Measurements from ENCODE around the gene TCHH. TPM values are rescaled to one million over a fixed set of nuclear protein-coding genes. Genes with fewer than 3 reads are reported as not detected.

The TCHH gene
- total RNA-seq, 1 donor from 2014 or later = not detected

DNA sequence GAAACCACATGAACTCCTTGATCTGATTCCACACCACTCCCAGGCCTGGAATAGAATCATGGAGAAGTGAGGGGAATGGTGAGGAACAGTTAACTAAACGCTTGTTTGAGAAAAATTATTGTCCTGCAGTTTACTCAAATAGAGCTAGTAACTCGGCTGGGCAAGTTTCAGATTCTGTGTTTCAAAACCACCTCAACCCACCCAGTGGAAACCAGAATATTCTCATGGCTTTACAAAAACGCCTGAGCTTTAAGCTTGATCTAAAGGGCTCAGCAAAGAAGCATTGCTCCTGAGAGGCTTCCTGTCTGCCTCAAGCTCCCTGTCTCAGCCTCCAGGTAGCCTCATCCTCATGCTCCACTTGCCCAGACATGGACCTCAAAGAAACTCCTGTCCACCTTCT is 42.9 kb downstream of the TCHH start:
- intact Hi-C loops (cut with micrococcal nuclease) = no loop called here
- Histone ChIP-seq H3K4me1 (no peaks in the 10 kb centered on the region), H3K27ac (replicated peaks) (no peak overlapping the region), H3K4me3 (no peak overlapping the region), H3K36me3 (no peaks in the 10 kb centered on the region), H3K9me3 (replicated peaks) (no peaks in the 10 kb centered on the region), H3K27me3 (ENCODE audit: low read depth) (peaks cover 74% of the 10 kb centered on the region)
- TF ChIP-seq, protein P1, sequence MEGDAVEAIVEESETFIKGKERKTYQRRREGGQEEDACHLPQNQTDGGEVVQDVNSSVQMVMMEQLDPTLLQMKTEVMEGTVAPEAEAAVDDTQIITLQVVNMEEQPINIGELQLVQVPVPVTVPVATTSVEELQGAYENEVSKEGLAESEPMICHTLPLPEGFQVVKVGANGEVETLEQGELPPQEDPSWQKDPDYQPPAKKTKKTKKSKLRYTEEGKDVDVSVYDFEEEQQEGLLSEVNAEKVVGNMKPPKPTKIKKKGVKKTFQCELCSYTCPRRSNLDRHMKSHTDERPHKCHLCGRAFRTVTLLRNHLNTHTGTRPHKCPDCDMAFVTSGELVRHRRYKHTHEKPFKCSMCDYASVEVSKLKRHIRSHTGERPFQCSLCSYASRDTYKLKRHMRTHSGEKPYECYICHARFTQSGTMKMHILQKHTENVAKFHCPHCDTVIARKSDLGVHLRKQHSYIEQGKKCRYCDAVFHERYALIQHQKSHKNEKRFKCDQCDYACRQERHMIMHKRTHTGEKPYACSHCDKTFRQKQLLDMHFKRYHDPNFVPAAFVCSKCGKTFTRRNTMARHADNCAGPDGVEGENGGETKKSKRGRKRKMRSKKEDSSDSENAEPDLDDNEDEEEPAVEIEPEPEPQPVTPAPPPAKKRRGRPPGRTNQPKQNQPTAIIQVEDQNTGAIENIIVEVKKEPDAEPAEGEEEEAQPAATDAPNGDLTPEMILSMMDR (IDR thresholded peaks at IDR 0.05; ENCODE audit: borderline replicate concordance) = no peak
- DNase-seq = no peak

GRCh38 chr1:152071123-152071522 is 44.1 kb downstream of the TCHH start:
- peaks cover 78% of the 10 kb centered on the region for H3K27me3 ChIP-seq (ENCODE audit: low read depth)
- TF ChIP-seq, protein P1 (IDR thresholded peaks at IDR 0.05; ENCODE audit: borderline replicate concordance) = no peak
- intact Hi-C loops (cut with micrococcal nuclease) = no loop called here
- no peak overlapping the region for H3K27ac ChIP-seq (replicated peaks)
- H3K9me3 ChIP-seq (replicated peaks) = no peaks in the 10 kb centered on the region
- H3K4me3 ChIP-seq = no peak overlapping the region
- H3K36me3 ChIP-seq = no peaks in the 10 kb centered on the region
- no peak for DNase-seq
- H3K4me1 ChIP-seq = no peaks in the 10 kb centered on the region

GRCh38 chr1:152067929-152068328 is 47.3 kb downstream of the TCHH start:
- H3K4me3 ChIP-seq = no peak overlapping the region
- no peaks in the 10 kb centered on the region for H3K4me1 ChIP-seq
- H3K27ac ChIP-seq (replicated peaks) = no peak overlapping the region
- no peak for DNase-seq
- peaks cover 70% of the 10 kb centered on the region for H3K27me3 ChIP-seq (ENCODE audit: low read depth)
- intact Hi-C loops (cut with micrococcal nuclease) = no loop called here
- TF ChIP-seq, protein P1 (IDR thresholded peaks at IDR 0.05; ENCODE audit: borderline replicate concordance) = no peak
- no peaks in the 10 kb centered on the region for H3K9me3 ChIP-seq (replicated peaks)
- no peaks in the 10 kb centered on the region for H3K36me3 ChIP-seq

- Histone ChIP-seq H3K9me3 (replicated peaks) (no peaks in the 10 kb centered on the region), H3K27me3 (ENCODE audit: low read depth) (peaks cover 62% of the 10 kb centered on the region), H3K4me1 (no peaks in the 10 kb centered on the region), H3K36me3 (no peaks in the 10 kb centered on the region), H3K27ac (replicated peaks) (no peak overlapping the region), H3K4me3 (no peak overlapping the region)
- DNase-seq = no peak
- TF ChIP-seq, protein P1 (IDR thresholded peaks at IDR 0.05; ENCODE audit: borderline replicate concordance) = no peak
- intact Hi-C loops (cut with micrococcal nuclease) = no loop called here
These were observed 48.1 kb downstream of the TCHH start for GRCh38 chr1:152067150-152067549.

DNA sequence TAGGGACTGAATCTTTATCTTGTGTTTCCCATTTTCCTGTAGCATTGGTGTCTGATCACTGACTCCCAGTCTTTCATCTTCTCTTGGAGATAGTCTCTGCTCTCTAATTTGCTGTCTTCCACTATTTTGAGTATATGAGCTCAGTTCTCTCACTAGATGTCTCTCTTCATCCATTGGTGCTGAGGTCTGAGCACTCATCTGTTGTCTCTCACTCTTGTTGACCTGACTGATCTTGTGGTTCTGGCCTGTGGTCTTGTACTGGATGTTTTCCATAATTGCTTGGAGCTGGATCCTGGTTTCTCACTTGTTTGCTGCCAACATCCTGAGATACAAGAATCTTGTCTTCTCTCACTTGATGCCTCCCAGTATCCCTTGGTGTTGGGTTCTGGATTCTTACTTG is 53.3 kb downstream of the TCHH start:
- Histone ChIP-seq H3K36me3 (no peaks in the 10 kb centered on the region), H3K27ac (replicated peaks) (no peak overlapping the region), H3K4me1 (no peaks in the 10 kb centered on the region), H3K4me3 (no peak overlapping the region), H3K27me3 (ENCODE audit: low read depth) (peaks cover 65% of the 10 kb centered on the region), H3K9me3 (replicated peaks) (no peaks in the 10 kb centered on the region)
- TF ChIP-seq, protein P1 (IDR thresholded peaks at IDR 0.05; ENCODE audit: borderline replicate concordance) = no peak
- DNase-seq = no peak
- intact Hi-C loops (cut with micrococcal nuclease) = no loop called here

Other genes with a start within 250 kb of the TCHH start
- 15.8 TPM for gene THEM4, start 205.9 kb downstream of the TCHH start, total RNA-seq
- gene S100A10, start 121.6 kb downstream of the TCHH start, total RNA-seq = 186 TPM
- 66.9 TPM for gene S100A11, start 78.4 kb downstream of the TCHH start, total RNA-seq
- not detected for gene TCHHL1, start 26.4 kb downstream of the TCHH start, total RNA-seq
- gene RPTN, start 43.8 kb upstream of the TCHH start, total RNA-seq = not detected
- not detected for gene HRNR, start 108.7 kb upstream of the TCHH start, total RNA-seq
- not detected for gene FLG, start 209.8 kb upstream of the TCHH start, total RNA-seq
- gene FLG2, start 244.6 kb upstream of the TCHH start, total RNA-seq = not detected